Lower leg skin (tissue), 3 donors: ENCODE measurements around the gene ST6GALNAC3.

Experiments
- POLR2A ChIP-seq, 2 donors: fragments of 450-650 bp; IDR thresholded peaks; one replicate each; pipeline ENCODE4 v1.6.1; 2016 to 2017; ENCODE audit warnings: antibody characterized with exemption in 2 of 2, mild to moderate bottlenecking in 1 of 2, moderate library complexity in 1 of 2
- TF ChIP-seq, protein P1 (sequence below), 3 donors: fragments of 450-650 bp; IDR thresholded peaks; one replicate each; pipeline ENCODE4 v1.5.1; 2016; ENCODE audit warnings: antibody characterized with exemption in 3 of 3, mild to moderate bottlenecking in 3 of 3, moderate library complexity in 2 of 3

DNA sequence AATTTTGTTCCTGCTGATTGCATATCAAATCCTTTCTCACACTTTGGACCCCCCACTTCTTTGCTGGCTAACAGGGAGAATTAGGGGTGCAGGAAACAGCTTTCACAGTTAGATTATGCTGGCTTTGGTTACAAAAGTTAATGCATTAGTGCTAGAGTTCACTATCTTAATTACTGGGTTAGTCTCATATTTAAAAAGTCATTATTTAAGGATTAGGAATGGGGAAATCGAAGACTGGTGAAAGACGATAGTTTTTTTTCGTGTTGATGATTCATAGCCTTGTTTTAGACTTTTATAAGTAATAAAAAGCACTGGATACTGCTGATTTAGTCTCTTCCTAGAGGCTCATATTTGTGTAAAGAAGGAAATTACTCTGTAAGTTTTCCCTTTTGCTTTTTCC lies 11.6 kb downstream of the ST6GALNAC3 start:
- TF ChIP-seq, protein P1, sequence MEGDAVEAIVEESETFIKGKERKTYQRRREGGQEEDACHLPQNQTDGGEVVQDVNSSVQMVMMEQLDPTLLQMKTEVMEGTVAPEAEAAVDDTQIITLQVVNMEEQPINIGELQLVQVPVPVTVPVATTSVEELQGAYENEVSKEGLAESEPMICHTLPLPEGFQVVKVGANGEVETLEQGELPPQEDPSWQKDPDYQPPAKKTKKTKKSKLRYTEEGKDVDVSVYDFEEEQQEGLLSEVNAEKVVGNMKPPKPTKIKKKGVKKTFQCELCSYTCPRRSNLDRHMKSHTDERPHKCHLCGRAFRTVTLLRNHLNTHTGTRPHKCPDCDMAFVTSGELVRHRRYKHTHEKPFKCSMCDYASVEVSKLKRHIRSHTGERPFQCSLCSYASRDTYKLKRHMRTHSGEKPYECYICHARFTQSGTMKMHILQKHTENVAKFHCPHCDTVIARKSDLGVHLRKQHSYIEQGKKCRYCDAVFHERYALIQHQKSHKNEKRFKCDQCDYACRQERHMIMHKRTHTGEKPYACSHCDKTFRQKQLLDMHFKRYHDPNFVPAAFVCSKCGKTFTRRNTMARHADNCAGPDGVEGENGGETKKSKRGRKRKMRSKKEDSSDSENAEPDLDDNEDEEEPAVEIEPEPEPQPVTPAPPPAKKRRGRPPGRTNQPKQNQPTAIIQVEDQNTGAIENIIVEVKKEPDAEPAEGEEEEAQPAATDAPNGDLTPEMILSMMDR (IDR thresholded peaks at IDR 0.05), result no peak
- TF ChIP-seq POLR2A (IDR thresholded peaks at IDR 0.05), result no peak
